ENCODE measurements around the gene ZBTB17. TPM values are rescaled to one million over a fixed set of nuclear protein-coding genes. Genes with fewer than 3 reads are reported as not detected.

The ZBTB17 gene
- total RNA-seq, 1 experiment from 2014 or later: 22.1 TPM

DNA sequence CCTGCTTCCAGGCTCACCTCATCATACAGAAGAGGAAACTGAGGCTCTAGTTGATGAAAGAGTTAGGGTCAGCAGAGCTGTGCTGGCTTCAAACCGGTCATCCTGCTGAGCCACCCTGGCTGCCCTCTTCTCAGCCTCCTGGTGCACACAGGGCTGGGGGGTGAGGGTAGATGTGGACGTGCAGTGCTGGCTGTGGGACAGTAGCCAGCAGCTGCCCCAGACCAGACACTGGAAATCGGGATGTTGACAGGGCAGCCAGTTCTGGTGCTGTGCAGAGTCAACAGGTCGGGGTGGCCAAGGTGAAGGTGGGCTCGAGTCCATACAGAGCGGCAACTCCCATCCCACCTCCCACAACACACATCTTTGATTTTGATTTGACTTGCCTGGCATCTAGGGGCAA, 44.4 kb upstream of the ZBTB17 start:
- no TSS peak for BruUV-seq (replicated peaks)
- H3K4me1 Mint-ChIP-seq (ENCODE audit: low read depth, unreplicated experiment): peaks cover 8% of the 10 kb centered on the region
- TF ChIP-seq, protein P1, sequence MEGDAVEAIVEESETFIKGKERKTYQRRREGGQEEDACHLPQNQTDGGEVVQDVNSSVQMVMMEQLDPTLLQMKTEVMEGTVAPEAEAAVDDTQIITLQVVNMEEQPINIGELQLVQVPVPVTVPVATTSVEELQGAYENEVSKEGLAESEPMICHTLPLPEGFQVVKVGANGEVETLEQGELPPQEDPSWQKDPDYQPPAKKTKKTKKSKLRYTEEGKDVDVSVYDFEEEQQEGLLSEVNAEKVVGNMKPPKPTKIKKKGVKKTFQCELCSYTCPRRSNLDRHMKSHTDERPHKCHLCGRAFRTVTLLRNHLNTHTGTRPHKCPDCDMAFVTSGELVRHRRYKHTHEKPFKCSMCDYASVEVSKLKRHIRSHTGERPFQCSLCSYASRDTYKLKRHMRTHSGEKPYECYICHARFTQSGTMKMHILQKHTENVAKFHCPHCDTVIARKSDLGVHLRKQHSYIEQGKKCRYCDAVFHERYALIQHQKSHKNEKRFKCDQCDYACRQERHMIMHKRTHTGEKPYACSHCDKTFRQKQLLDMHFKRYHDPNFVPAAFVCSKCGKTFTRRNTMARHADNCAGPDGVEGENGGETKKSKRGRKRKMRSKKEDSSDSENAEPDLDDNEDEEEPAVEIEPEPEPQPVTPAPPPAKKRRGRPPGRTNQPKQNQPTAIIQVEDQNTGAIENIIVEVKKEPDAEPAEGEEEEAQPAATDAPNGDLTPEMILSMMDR (IDR thresholded peaks at IDR 0.05; ENCODE audit: unreplicated experiment): no peak
- intact Hi-C loops (cut with micrococcal nuclease; ENCODE audit: unreplicated experiment): no loop called here
- H3K36me3 Mint-ChIP-seq (ENCODE audit: insufficient read depth, unreplicated experiment): no peaks in the 10 kb centered on the region
- H3K9me3 Mint-ChIP-seq (ENCODE audit: low read depth, unreplicated experiment): no peaks in the 10 kb centered on the region
- peaks cover 57% of the 10 kb centered on the region for H3K27me3 Mint-ChIP-seq (ENCODE audit: unreplicated experiment)
- no peak overlapping the region for H3K27ac Mint-ChIP-seq (ENCODE audit: unreplicated experiment)
- H3K4me3 Mint-ChIP-seq (ENCODE audit: low read depth, unreplicated experiment): no peak overlapping the region
- CTCF ChIA-PET: no interaction called here
- no peak for DNase-seq

DNA sequence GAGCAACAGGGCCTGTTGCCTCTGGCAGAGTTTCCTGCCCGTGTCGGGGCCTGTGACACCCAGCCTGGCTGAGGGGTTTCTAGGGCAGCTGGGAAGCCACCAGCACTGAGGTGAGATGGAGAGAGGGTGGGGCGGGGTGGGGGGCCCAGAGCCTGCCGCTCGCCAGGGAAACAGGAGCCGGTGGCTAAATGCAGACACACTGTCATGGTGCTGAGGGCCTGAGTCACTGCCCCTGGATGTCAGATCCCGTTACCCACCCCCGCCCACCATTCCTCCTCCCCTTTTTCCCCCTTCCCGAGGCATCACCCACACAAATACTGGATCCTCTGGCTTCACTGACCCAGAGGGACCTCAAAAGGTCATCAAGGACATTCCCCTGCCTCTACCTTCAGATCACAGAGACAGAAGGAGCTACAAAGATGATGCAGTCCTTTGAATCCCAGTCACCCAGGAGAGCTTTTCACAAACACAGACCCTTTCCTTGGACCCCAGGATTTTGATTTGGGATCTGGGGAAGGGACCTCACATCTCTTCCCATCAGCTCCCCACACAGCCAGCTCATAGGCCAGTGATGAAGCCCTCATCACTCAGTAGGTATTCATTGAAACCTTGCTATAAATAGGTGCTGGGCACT, 43.9 kb upstream of the ZBTB17 start:
- DNase-seq: no peak
- TF ChIP-seq, protein P1 (IDR thresholded peaks at IDR 0.05; ENCODE audit: unreplicated experiment): no peak
- intact Hi-C loops (cut with micrococcal nuclease; ENCODE audit: unreplicated experiment): no loop called here
- CTCF ChIA-PET: interaction anchor here (0.5 kb wide), 1 partner anchor 194 kb away, joined by 9 read pairs; no protein-coding TSS in a partner anchor
- Mint-ChIP-seq H3K36me3 (ENCODE audit: insufficient read depth, unreplicated experiment) (no peaks in the 10 kb centered on the region), H3K9me3 (ENCODE audit: low read depth, unreplicated experiment) (no peaks in the 10 kb centered on the region), H3K4me3 (ENCODE audit: low read depth, unreplicated experiment) (no peak overlapping the region), H3K27me3 (ENCODE audit: unreplicated experiment) (peaks cover 51% of the 10 kb centered on the region), H3K4me1 (ENCODE audit: low read depth, unreplicated experiment) (peaks cover 8% of the 10 kb centered on the region), H3K27ac (ENCODE audit: unreplicated experiment) (no peak overlapping the region)
- no TSS peak for BruUV-seq (replicated peaks)

DNA sequence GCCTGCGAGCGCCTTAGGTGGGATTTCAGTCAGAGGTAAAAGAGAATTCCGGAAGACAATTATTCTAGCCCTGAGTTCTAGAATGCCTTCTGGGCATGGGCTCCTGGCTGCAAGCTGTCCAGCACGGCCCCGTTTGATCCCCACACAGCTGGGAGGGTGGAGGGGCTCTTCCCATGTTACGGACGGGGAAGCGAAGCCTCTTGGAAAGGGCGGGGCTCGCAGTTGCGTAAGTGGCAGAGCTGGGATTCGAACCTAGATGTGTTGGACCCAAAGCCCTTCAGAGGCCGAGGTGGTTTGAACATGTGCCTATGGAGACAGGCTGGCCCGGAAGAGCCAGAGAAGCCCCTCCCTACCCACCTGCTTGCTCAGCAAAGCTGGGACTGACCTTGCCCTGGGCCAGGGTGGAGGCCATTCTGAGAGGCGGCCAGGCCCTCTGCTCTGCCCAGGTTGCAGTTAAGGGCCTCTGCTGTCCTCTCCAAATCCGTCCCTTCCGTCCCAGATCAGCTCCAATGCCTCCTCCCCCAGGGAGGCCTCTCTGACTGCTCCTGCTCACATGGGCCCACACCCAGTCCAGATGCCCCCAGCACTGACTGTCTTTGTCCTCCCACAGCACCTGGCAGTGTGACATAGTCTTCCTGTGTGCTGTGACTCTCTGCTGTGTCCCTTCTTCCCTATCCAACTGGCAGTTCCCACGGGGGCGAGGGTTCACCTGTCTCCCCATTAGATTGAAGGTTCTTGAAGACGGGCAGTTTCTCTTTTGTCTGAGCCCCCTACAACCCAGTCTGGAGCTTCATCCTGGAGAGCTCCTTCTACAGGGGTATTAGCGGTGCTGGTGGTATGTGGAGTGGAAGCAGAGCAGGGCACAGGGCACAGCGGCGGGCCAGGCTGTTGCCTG, 43.1 kb upstream of the ZBTB17 start:
- Mint-ChIP-seq H3K4me1 (ENCODE audit: low read depth, unreplicated experiment) (peaks cover 8% of the 10 kb centered on the region), H3K9me3 (ENCODE audit: low read depth, unreplicated experiment) (no peaks in the 10 kb centered on the region), H3K27me3 (ENCODE audit: unreplicated experiment) (peaks cover 43% of the 10 kb centered on the region), H3K4me3 (ENCODE audit: low read depth, unreplicated experiment) (no peak overlapping the region), H3K27ac (ENCODE audit: unreplicated experiment) (no peak overlapping the region), H3K36me3 (ENCODE audit: insufficient read depth, unreplicated experiment) (no peaks in the 10 kb centered on the region)
- no TSS peak for BruUV-seq (replicated peaks)
- DNase-seq: no peak
- intact Hi-C loops (cut with micrococcal nuclease; ENCODE audit: unreplicated experiment): no loop called here
- TF ChIP-seq, protein P1 (IDR thresholded peaks at IDR 0.05; ENCODE audit: unreplicated experiment): no peak
- CTCF ChIA-PET: interaction anchor here (0.5 to 0.6 kb wide), 2 partner anchors 45 to 193 kb away, joined by 3 to 9 read pairs; no protein-coding TSS in a partner anchor

DNA sequence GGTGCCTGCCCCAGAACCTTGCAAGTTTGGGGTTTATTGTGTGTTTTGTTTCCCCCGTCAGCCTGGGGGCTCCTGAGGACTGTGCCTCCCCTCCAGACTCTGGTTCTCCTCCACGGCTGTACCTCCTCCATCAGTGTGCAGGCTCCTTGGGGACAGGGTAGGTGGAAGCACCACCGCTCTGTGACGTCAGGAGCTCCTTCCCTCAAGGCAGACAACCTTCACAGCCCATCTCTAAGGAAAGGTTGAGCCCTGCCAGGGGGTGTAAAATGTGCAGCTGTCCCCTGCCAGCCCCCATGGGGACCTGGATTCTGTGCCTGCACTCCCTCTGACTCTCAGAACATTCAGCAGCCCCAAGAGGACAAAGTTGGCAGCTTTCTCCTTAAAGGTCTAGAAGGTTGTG, 42.4 kb upstream of the ZBTB17 start:
- Mint-ChIP-seq H3K9me3 (ENCODE audit: low read depth, unreplicated experiment) (no peaks in the 10 kb centered on the region), H3K4me3 (ENCODE audit: low read depth, unreplicated experiment) (no peak overlapping the region), H3K36me3 (ENCODE audit: insufficient read depth, unreplicated experiment) (peaks cover 1% of the 10 kb centered on the region), H3K4me1 (ENCODE audit: low read depth, unreplicated experiment) (peaks cover 13% of the 10 kb centered on the region), H3K27ac (ENCODE audit: unreplicated experiment) (no peak overlapping the region), H3K27me3 (ENCODE audit: unreplicated experiment) (peaks cover 38% of the 10 kb centered on the region)
- no peak for DNase-seq
- intact Hi-C loops (cut with micrococcal nuclease; ENCODE audit: unreplicated experiment): no loop called here
- BruUV-seq (replicated peaks): no TSS peak
- CTCF ChIA-PET: interaction anchor here (0.6 kb wide), 1 partner anchor 44 kb away, joined by 3 read pairs; no protein-coding TSS in a partner anchor
- TF ChIP-seq, protein P1 (IDR thresholded peaks at IDR 0.05; ENCODE audit: unreplicated experiment): no peak
